Loucy (cell line): Measurements from ENCODE around the gene RSRC2.

Source experiments
- CTCF ChIP-seq: fragments of 200-600 bp; sonication (generic); conservative IDR thresholded peaks from 2 replicates; pipeline ENCODE4 v1.5.1; 2014; ENCODE audit warnings: mild to moderate bottlenecking, antibody characterized with exemption, low read length
- EZH2phosphoT487 ChIP-seq: fragments of 200-600 bp; IDR thresholded peaks from 2 replicates; pipeline ENCODE4 v1.6.1; 2018; ENCODE audit warnings: antibody characterized with exemption, mild to moderate bottlenecking, moderate library complexity, borderline replicate concordance

GRCh38 chr12:122547330-122547729 lies 20.6 kb upstream of the RSRC2 start:
- no peak for TF ChIP-seq CTCF
- TF ChIP-seq EZH2phosphoT487 = no peak
